Measurements from ENCODE around the gene SLC46A3.

Gene SLC46A3

DNA sequence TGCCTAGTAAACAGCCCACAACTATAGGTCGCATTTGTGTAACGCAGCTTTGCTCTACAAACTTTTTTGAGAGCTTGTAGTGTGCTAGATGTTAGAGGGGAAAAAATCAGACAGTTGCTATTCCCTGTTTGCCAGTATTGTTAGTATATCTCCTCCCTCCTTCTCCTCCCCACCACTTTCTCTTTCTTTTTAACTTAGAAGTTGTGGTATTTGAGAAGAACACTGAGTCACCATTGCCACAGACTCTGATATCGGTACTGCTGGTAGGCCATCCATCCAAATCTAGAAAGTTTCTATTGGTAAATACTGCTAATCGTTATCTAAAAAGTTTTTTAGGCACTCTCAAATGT is 59.2 kb downstream of the SLC46A3 start:
- Histone ChIP-seq H3K36me3 (ENCODE audit: insufficient read depth) (no peaks in the 10 kb centered on the region), H4K20me1 (ENCODE audit: insufficient read depth) (no peaks in the 10 kb centered on the region), H3K4me2 (peak overlapping the region; percentile 62), H3K9ac (peak overlapping the region; percentile 78), H2AFZ (ENCODE audit: low read depth) (peak overlapping the region; percentile 61; the same call in 1 of the 2 replicates), H3K4me3 (IDR thresholded peaks at IDR 0.05; ENCODE audit: insufficient read depth, low read depth, low read length) (no peak overlapping the region), H3K79me2 (ENCODE audit: insufficient read depth, low read depth) (peaks cover 51% of the 10 kb centered on the region), H3K27me3 (ENCODE audit: insufficient read depth, low read depth) (no peaks in the 10 kb centered on the region), H3K27ac (peak overlapping the region; percentile 68), H3K4me1 (ENCODE audit: low read depth, poor library complexity, severe bottlenecking) (peaks cover 22% of the 10 kb centered on the region)
- TF ChIP-seq, protein P1, sequence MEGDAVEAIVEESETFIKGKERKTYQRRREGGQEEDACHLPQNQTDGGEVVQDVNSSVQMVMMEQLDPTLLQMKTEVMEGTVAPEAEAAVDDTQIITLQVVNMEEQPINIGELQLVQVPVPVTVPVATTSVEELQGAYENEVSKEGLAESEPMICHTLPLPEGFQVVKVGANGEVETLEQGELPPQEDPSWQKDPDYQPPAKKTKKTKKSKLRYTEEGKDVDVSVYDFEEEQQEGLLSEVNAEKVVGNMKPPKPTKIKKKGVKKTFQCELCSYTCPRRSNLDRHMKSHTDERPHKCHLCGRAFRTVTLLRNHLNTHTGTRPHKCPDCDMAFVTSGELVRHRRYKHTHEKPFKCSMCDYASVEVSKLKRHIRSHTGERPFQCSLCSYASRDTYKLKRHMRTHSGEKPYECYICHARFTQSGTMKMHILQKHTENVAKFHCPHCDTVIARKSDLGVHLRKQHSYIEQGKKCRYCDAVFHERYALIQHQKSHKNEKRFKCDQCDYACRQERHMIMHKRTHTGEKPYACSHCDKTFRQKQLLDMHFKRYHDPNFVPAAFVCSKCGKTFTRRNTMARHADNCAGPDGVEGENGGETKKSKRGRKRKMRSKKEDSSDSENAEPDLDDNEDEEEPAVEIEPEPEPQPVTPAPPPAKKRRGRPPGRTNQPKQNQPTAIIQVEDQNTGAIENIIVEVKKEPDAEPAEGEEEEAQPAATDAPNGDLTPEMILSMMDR (conservative IDR thresholded peaks at IDR 0.05; ENCODE audit: low read depth, low read length), result no peak

GRCh38 chr13:28658796-28659620 is 59.8 kb downstream of the SLC46A3 start, which contains the start of gene POMP:
TSS of gene POMP (plus strand) at chr13:28659130. CDS start at chr13:28659185, 55 bp downstream.
- H2AFZ ChIP-seq (ENCODE audit: low read depth), result peak within 1 kb of the TSS; percentile 61
- H3K36me3 ChIP-seq (ENCODE audit: insufficient read depth), result no peaks in the 10 kb centered on the region
- peaks cover 51% of the 10 kb centered on the region for H3K79me2 ChIP-seq (ENCODE audit: insufficient read depth, low read depth)
- peak within 1 kb of the TSS; percentile 49 for H3K4me3 ChIP-seq (IDR thresholded peaks at IDR 0.05; ENCODE audit: insufficient read depth, low read depth, low read length)
- peak within 1 kb of the TSS; percentile 78 for H3K9ac ChIP-seq
- H3K27me3 ChIP-seq (ENCODE audit: insufficient read depth, low read depth), result no peaks in the 10 kb centered on the region
- no peaks in the 10 kb centered on the region for H4K20me1 ChIP-seq (ENCODE audit: insufficient read depth)
- peak within 1 kb of the TSS; percentile 87 for H3K4me2 ChIP-seq
- H3K4me1 ChIP-seq (ENCODE audit: low read depth, poor library complexity, severe bottlenecking), result peaks cover 22% of the 10 kb centered on the region
- peak within 1 kb of the TSS; percentile 68 for H3K27ac ChIP-seq
- TF ChIP-seq, protein P1 (conservative IDR thresholded peaks at IDR 0.05; ENCODE audit: low read depth, low read length), result no peak

DNA sequence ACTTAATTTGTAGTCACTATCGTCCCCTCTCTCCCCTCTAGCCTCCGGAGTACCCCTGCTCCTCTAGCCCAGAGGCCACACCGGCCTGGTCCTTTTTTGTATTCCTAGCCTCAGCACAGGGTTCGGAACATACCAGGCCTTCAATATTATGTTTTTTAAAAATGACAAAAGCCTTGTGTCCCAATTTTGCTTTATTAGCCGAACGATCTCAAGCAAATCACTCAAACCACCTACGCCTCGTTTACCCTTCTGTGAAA is 60.3 kb downstream of the SLC46A3 start:
- Histone ChIP-seq H3K4me1 (ENCODE audit: low read depth, poor library complexity, severe bottlenecking) (peaks cover 22% of the 10 kb centered on the region), H3K36me3 (ENCODE audit: insufficient read depth) (no peaks in the 10 kb centered on the region), H3K9ac (peak overlapping the region; percentile 78), H3K27ac (peak overlapping the region; percentile 68; the same call in 1 of the 2 replicates), H3K27me3 (ENCODE audit: insufficient read depth, low read depth) (no peaks in the 10 kb centered on the region), H3K4me3 (IDR thresholded peaks at IDR 0.05; ENCODE audit: insufficient read depth, low read depth, low read length) (peak overlapping the region; percentile 49), H2AFZ (ENCODE audit: low read depth) (peak overlapping the region; percentile 61; the same call in 1 of the 2 replicates), H3K4me2 (peak overlapping the region; percentile 87), H3K79me2 (ENCODE audit: insufficient read depth, low read depth) (peaks cover 51% of the 10 kb centered on the region), H4K20me1 (ENCODE audit: insufficient read depth) (no peaks in the 10 kb centered on the region)
- TF ChIP-seq, protein P1 (conservative IDR thresholded peaks at IDR 0.05; ENCODE audit: low read depth, low read length), result no peak

- H3K27ac ChIP-seq, result peak overlapping the region; percentile 68; the same call in 1 of the 2 replicates
- H4K20me1 ChIP-seq (ENCODE audit: insufficient read depth), result no peaks in the 10 kb centered on the region
- H3K27me3 ChIP-seq (ENCODE audit: insufficient read depth, low read depth), result no peaks in the 10 kb centered on the region
- peak overlapping the region; percentile 61; the same call in 1 of the 2 replicates for H2AFZ ChIP-seq (ENCODE audit: low read depth)
- H3K4me1 ChIP-seq (ENCODE audit: low read depth, poor library complexity, severe bottlenecking), result peaks cover 22% of the 10 kb centered on the region
- H3K36me3 ChIP-seq (ENCODE audit: insufficient read depth), result no peaks in the 10 kb centered on the region
- peak overlapping the region; percentile 49 for H3K4me3 ChIP-seq (IDR thresholded peaks at IDR 0.05; ENCODE audit: insufficient read depth, low read depth, low read length)
- peak overlapping the region; percentile 78; the same call in 1 of the 2 replicates for H3K9ac ChIP-seq
- TF ChIP-seq, protein P1 (conservative IDR thresholded peaks at IDR 0.05; ENCODE audit: low read depth, low read length), result no peak
- peak overlapping the region; percentile 87 for H3K4me2 ChIP-seq
- H3K79me2 ChIP-seq (ENCODE audit: insufficient read depth, low read depth), result peaks cover 51% of the 10 kb centered on the region
Observed at GRCh38 chr13:28657784-28658538, 60.8 kb downstream of the SLC46A3 start.

All from KMS-11 (cell line).